Transverse colon (tissue), 3 donors: ENCODE data around the gene RAB6B.

Experiments used
- CTCF ChIP-seq, 5 experiments: fragments of 200-600 bp in 3 of 5; fragments of 450-650 bp in 2 of 5; sonication (generic) in 3 of 5; IDR thresholded peaks; 1 replicate in 2 of 5; 2 replicates in 3 of 5; pipeline ENCODE4 v1.5.1; 2016 to 2017; ENCODE audit warnings: antibody characterized with exemption in 5 of 5, inconsistent platforms in 3 of 5, mild to moderate bottlenecking in 2 of 5, moderate library complexity in 1 of 5
- EP300 ChIP-seq: sonication (generic); formaldehyde crosslinking; IDR thresholded peaks from one replicate; pipeline ENCODE4 v1.6.1; 2017; ENCODE audit warnings: antibody characterized with exemption, low read depth
- POLR2A ChIP-seq: fragments of 450-650 bp; IDR thresholded peaks from one replicate; pipeline ENCODE4 v1.6.1; 2016; ENCODE audit warnings: antibody characterized with exemption, mild to moderate bottlenecking, moderate library complexity

GRCh38 chr3:133838296-133838789 lies 57.3 kb downstream of the RAB6B start:
- TF ChIP-seq CTCF (IDR thresholded peaks at IDR 0.05) (no peak), POLR2A (no peak), EP300 (no peak)
